ENCODE data around the gene CTNNA3. TPM values are rescaled to one million over a fixed set of nuclear protein-coding genes. Genes with fewer than 3 reads are reported as not detected.

Gene CTNNA3
- total and polyA plus RNA-seq, 7 donors = under 0.01 to 4.6 (median 2.4) TPM; not detected in 1

- WGBS, 2 donors = 90 to 91% methylated on average over 5 of the region's 5 CpGs
- no peak for DNase-seq
- Histone ChIP-seq H3K27me3 (no peaks in the 10 kb centered on the region), H3K27ac (no peak overlapping the region), H3K9me3 (no peaks in the 10 kb centered on the region), H3K4me3 (no peak overlapping the region), H3K36me3 (no peaks in the 10 kb centered on the region), H3K4me1 (peaks cover 0 to 11% (median 0%) of the 10 kb centered on the region in 4 donors)
- intact Hi-C loops (cut with DNase I) = no loop called here
- TF ChIP-seq POLR2A (IDR thresholded peaks at IDR 0.05) (no peak), EP300 (IDR thresholded peaks at IDR 0.05) (no peak), POLR2AphosphoS5 (IDR thresholded peaks at IDR 0.05) (no peak)
- TF ChIP-seq, protein P1, sequence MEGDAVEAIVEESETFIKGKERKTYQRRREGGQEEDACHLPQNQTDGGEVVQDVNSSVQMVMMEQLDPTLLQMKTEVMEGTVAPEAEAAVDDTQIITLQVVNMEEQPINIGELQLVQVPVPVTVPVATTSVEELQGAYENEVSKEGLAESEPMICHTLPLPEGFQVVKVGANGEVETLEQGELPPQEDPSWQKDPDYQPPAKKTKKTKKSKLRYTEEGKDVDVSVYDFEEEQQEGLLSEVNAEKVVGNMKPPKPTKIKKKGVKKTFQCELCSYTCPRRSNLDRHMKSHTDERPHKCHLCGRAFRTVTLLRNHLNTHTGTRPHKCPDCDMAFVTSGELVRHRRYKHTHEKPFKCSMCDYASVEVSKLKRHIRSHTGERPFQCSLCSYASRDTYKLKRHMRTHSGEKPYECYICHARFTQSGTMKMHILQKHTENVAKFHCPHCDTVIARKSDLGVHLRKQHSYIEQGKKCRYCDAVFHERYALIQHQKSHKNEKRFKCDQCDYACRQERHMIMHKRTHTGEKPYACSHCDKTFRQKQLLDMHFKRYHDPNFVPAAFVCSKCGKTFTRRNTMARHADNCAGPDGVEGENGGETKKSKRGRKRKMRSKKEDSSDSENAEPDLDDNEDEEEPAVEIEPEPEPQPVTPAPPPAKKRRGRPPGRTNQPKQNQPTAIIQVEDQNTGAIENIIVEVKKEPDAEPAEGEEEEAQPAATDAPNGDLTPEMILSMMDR (IDR thresholded peaks at IDR 0.05) = no peak
Observed at GRCh38 chr10:66783316-66783715, 912.7 kb downstream of the CTNNA3 start.

DNA sequence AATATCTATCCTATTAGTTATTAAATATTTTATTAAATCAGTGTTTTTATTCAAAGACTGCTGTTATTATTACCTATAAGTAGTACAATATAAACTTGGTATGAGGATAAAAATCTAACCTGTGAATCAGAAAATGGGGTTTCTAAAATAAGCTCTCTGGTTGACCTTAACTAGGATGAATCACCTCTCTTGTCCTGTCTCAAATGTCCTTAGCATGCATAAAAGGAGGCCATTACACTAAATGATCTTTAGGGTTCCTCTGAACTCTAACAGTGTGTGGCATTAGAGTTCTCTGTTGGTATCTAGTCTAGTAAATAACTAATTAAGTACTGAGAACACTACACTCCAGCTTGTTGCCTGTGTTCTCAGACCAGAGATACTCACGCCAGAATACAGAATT lies 913.2 kb downstream of the CTNNA3 start:
- no peak overlapping the region for H3K4me3 ChIP-seq
- intact Hi-C loops (cut with DNase I) = no loop called here
- no peaks in the 10 kb centered on the region for H3K27me3 ChIP-seq
- no peaks in the 10 kb centered on the region for H3K36me3 ChIP-seq
- 89 to 90% methylated on average over 1 of the region's 1 CpG for WGBS, 2 donors
- no peak overlapping the region for H3K27ac ChIP-seq
- DNase-seq = no peak
- TF ChIP-seq POLR2A (IDR thresholded peaks at IDR 0.05) (no peak), POLR2AphosphoS5 (IDR thresholded peaks at IDR 0.05) (no peak), EP300 (IDR thresholded peaks at IDR 0.05) (no peak)
- TF ChIP-seq, protein P1 (IDR thresholded peaks at IDR 0.05) = no peak
- H3K9me3 ChIP-seq = no peaks in the 10 kb centered on the region
- H3K4me1 ChIP-seq = peaks cover 0 to 6% (median 0%) of the 10 kb centered on the region in 4 donors

DNA sequence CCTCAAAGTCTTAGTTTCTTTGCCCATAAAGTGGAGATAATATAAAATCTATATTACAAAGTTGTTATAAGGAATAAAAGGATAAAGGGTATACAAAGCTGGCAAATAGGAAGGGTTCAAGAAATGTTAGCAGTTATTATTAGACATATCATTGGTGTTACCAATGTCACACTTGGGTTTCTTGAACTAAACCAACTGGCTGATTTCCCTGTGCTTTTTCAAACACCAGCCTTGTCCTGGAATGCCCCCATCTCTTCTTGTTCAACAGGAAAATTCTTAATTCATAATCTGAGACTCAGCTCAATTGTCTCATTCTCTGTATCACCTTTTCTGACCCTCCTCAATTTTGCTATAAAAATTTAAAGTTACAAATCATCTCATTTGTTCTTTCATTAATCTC lies 913.9 kb downstream of the CTNNA3 start:
- Histone ChIP-seq H3K4me1 (peaks cover 0 to 4% (median 0%) of the 10 kb centered on the region in 4 donors), H3K36me3 (no peaks in the 10 kb centered on the region), H3K27ac (no peak overlapping the region), H3K4me3 (no peak overlapping the region), H3K9me3 (no peaks in the 10 kb centered on the region), H3K27me3 (no peaks in the 10 kb centered on the region)
- DNase-seq = no peak
- intact Hi-C loops (cut with DNase I) = no loop called here
- TF ChIP-seq EP300 (IDR thresholded peaks at IDR 0.05) (no peak), POLR2A (IDR thresholded peaks at IDR 0.05) (no peak)
- TF ChIP-seq, protein P1 (IDR thresholded peaks at IDR 0.05) = no peak

GRCh38 chr10:66780796-66781195 lies 915.2 kb downstream of the CTNNA3 start:
- Histone ChIP-seq H3K4me3 (no peak overlapping the region), H3K36me3 (no peaks in the 10 kb centered on the region), H3K9me3 (no peaks in the 10 kb centered on the region), H3K4me1 (peaks cover 0 to 4% (median 0%) of the 10 kb centered on the region in 4 donors), H3K27me3 (no peaks in the 10 kb centered on the region), H3K27ac (no peak overlapping the region)
- no peak for TF ChIP-seq POLR2A (IDR thresholded peaks at IDR 0.05)
- TF ChIP-seq, protein P1 (IDR thresholded peaks at IDR 0.05) = no peak
- no peak for TF ChIP-seq EP300 (IDR thresholded peaks at IDR 0.05)
- TF ChIP-seq POLR2AphosphoS5 (IDR thresholded peaks at IDR 0.05) = no peak
- intact Hi-C loops (cut with DNase I) = no loop called here
- 81 to 86% methylated on average over 3 of the region's 3 CpGs for WGBS, 2 donors
- DNase-seq = no peak

DNA sequence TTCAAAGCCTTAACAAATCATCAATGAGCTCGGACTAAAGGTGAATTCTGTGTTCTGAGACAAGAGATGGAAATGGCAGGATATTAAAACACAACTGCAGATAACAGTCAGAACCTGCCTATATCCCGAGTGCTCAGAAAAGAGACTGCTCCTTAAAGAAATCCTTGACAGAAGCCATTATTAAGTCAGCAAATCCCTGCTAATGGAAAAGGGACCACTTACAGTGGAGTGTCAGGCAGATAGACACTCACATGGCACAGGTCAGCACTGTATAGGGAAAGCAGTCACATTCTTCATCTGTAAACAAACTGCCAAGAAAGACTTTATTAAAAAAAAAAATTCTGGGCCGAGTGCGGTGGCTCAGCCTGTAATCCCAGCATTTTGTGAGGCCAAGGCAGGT lies 917.6 kb downstream of the CTNNA3 start:
- Histone ChIP-seq H3K27me3 (no peaks in the 10 kb centered on the region), H3K36me3 (no peaks in the 10 kb centered on the region), H3K9me3 (no peaks in the 10 kb centered on the region), H3K4me3 (no peak overlapping the region), H3K27ac (no peak overlapping the region), H3K4me1 (peaks cover 0 to 4% (median 0%) of the 10 kb centered on the region in 4 donors)
- TF ChIP-seq, protein P1 (IDR thresholded peaks at IDR 0.05) = no peak
- TF ChIP-seq EP300 (IDR thresholded peaks at IDR 0.05) (no peak), POLR2A (IDR thresholded peaks at IDR 0.05) (no peak), POLR2AphosphoS5 (IDR thresholded peaks at IDR 0.05) (no peak)
- no peak for DNase-seq
- WGBS, 2 donors = 45 to 70% methylated on average over 4 of the region's 4 CpGs
- intact Hi-C loops (cut with DNase I) = no loop called here
